HCT116 (cell line): ENCODE measurements around the gene EMX1. TPM values are rescaled to one million over a fixed set of nuclear protein-coding genes. Genes with fewer than 3 reads are reported as not detected.
A peak's percentile ranks its signal among the peaks of the same experiment; 100 is the strongest.

Source experiments
- ATAC-seq: fragments of 200-7000 bp; cut with Tn5 transposase; 2 replicates; pipeline ENCODE4 v1.9.1; 2020; ENCODE audit warnings: mild to moderate bottlenecking, moderate library complexity
- BruUV-seq: library from RNA; stranded (reverse); fragments of 400-500 nt; replicated peaks from 2 replicates; lab custom pipeline; 2021; lab: Mats Ljungman, UMichigan
- CTCF ChIA-PET: fragments of 300-600 bp; sonication (Branson Sonifier 250); formaldehyde crosslinking; loops from one replicate; lab custom pipeline; 2021; ENCODE audit warnings: antibody characterized with exemption; lab: Charles Lee
- POLR2A ChIA-PET: fragments of 300-600, 350-600 bp; sonication (Branson Sonifier 250); formaldehyde crosslinking; loops from one replicate; lab custom pipeline; 2021; ENCODE audit warnings: antibody characterized with exemption; lab: Charles Lee
- RAD21 ChIA-PET, 2 experiments: fragments of 300-600 bp; sonication (Branson Sonifier 250); formaldehyde crosslinking; loops; one replicate each; lab custom pipeline; 2023; ENCODE audit warnings: low total read pairs in 2 of 2; ENCODE audit not compliant: uncharacterized antibody in 2 of 2, unreplicated experiment in 2 of 2, low non-redundant PET in 1 of 2; lab: Charles Lee
- DNase-seq: peaks from one replicate; pipeline ENCODE4 v3.0.0-alpha.2; 2010; ENCODE audit warnings: low read depth, low spot score
- H2AFZ ChIP-seq: fragments of 200-600 bp; shearing (Covaris generic), sonication (generic); 2 replicates; pipeline ENCODE4 v1.6.1; 2017; ENCODE audit warnings: low read depth, mixed run types, mixed read lengths, antibody characterized with exemption, low read length; ENCODE audit not compliant: poor library complexity, severe bottlenecking
- H3K27ac ChIP-seq: 2 replicates; pipeline ENCODE4 v1.5.1; 2012; ENCODE audit warnings: low read depth, low read length
- H3K27me3 ChIP-seq: fragments of 200-600 bp; sonication (generic); 2 replicates; pipeline ENCODE4 v1.6.1; 2016; ENCODE audit warnings: mixed run types, low read length, mixed read lengths; ENCODE audit not compliant: insufficient read depth
- H3K36me3 ChIP-seq, 2 experiments: fragments of 200-500 bp in 1 of 2; fragments of 200-600 bp in 1 of 2; sonication (Bioruptor generic) in 1 of 2; sonication (generic) in 1 of 2; 2 replicates each; pipeline versions ENCODE4 v1.5.1 to v1.6.1; 2014 to 2016; ENCODE audit warnings: low read length in 2 of 2, inconsistent platforms in 1 of 2, mixed read lengths in 1 of 2, mixed run types in 1 of 2; ENCODE audit not compliant: insufficient read depth in 2 of 2, control insufficient read depth in 1 of 2
- H3K4me1 ChIP-seq, 2 experiments: fragments of 200-600 bp in 1 of 2; sonication (generic) in 1 of 2; 2 replicates each; pipeline versions ENCODE4 v1.5.1 to v1.6.1; 2012 to 2017; ENCODE audit warnings: low read length in 2 of 2, inconsistent platforms in 1 of 2, mild to moderate bottlenecking in 1 of 2, mixed read lengths in 1 of 2, mixed run types in 1 of 2, moderate library complexity in 1 of 2; ENCODE audit not compliant: insufficient read depth in 2 of 2, control insufficient read depth in 1 of 2
- H3K4me2 ChIP-seq: fragments of 200-600 bp; sonication (generic); 2 replicates; pipeline ENCODE4 v1.6.1; 2017; ENCODE audit warnings: mixed run types, low read length, mixed read lengths
- H3K4me3 ChIP-seq, 2 experiments: fragments of 200-600 bp in 1 of 2; sonication (generic) in 1 of 2; replicated peaks in 1 of 2; 2 replicates each; pipeline ENCODE4 v1.5.1; 2011 to 2016; ENCODE audit warnings: low read length in 2 of 2, control low read depth in 1 of 2, low read depth in 1 of 2, mild to moderate bottlenecking in 1 of 2, mixed read lengths in 1 of 2, mixed run types in 1 of 2
- H3K79me2 ChIP-seq: fragments of 200-600 bp; sonication (generic); 2 replicates; pipeline ENCODE4 v1.6.1; 2017; ENCODE audit warnings: mild to moderate bottlenecking, mixed run types, low read length, moderate library complexity, mixed read lengths; ENCODE audit not compliant: insufficient read depth
- H3K9ac ChIP-seq: fragments of 200-600 bp; sonication (generic); 2 replicates; pipeline ENCODE4 v1.6.1; 2016; ENCODE audit warnings: low read length, mixed read lengths
- H3K9me2 ChIP-seq: fragments of 200-600 bp; sonication (generic), shearing (Covaris generic); 2 replicates; pipeline ENCODE4 v1.6.1; 2017; ENCODE audit warnings: mixed run types, mild to moderate bottlenecking, moderate library complexity; ENCODE audit not compliant: insufficient read depth
- H3K9me3 ChIP-seq, 2 experiments: fragments of 200-500 bp in 1 of 2; fragments of 200-600 bp in 1 of 2; sonication (Bioruptor generic) in 1 of 2; sonication (generic) in 1 of 2; 2 replicates each; pipeline ENCODE4 v1.6.1; 2014 to 2017; ENCODE audit warnings: low read length in 2 of 2, mixed read lengths in 2 of 2, inconsistent platforms in 1 of 2, low read depth in 1 of 2, mild to moderate bottlenecking in 1 of 2, mixed run types in 1 of 2, moderate library complexity in 1 of 2; ENCODE audit not compliant: control insufficient read depth in 1 of 2, insufficient read depth in 1 of 2
- H4K20me1 ChIP-seq: fragments of 200-600 bp; sonication (generic), shearing (Covaris generic); 2 replicates; pipeline ENCODE4 v1.6.1; 2017; ENCODE audit warnings: mixed run types, mild to moderate bottlenecking, moderate library complexity; ENCODE audit not compliant: insufficient read depth
- CEBPB ChIP-seq: IDR thresholded peaks from 2 replicates; pipeline ENCODE4 v1.6.1; 2012; ENCODE audit warnings: low read depth
- EGR1 ChIP-seq: IDR thresholded peaks from 2 replicates; pipeline ENCODE4 v1.6.1; 2012; ENCODE audit warnings: low read depth
- EZH2phosphoT487 ChIP-seq: fragments of 200-600 bp; IDR thresholded peaks from 2 replicates; pipeline ENCODE4 v1.6.1; 2018; ENCODE audit warnings: antibody characterized with exemption, borderline replicate concordance
- POLR2A ChIP-seq: IDR thresholded peaks from 2 replicates; pipeline ENCODE4 v1.7.0; 2011; ENCODE audit warnings: borderline replicate concordance; ENCODE audit not compliant: insufficient read depth, insufficient read length; ENCODE audit errors: extremely low read depth
- SIN3A ChIP-seq: IDR thresholded peaks from 2 replicates; pipeline ENCODE4 v1.6.1; 2012; ENCODE audit warnings: low read depth
- SRF ChIP-seq: IDR thresholded peaks from 2 replicates; pipeline ENCODE4 v1.6.1; 2012; ENCODE audit warnings: low read depth
- YY1 ChIP-seq: IDR thresholded peaks from 2 replicates; pipeline ENCODE4 v1.6.1; 2011; ENCODE audit warnings: low read length, low read depth, moderate library complexity, mild to moderate bottlenecking; ENCODE audit not compliant: insufficient replicate concordance; ENCODE audit errors: extremely low read depth
- ZBTB33 ChIP-seq: IDR thresholded peaks from 2 replicates; pipeline ENCODE4 v1.6.1; 2011; ENCODE audit warnings: mild to moderate bottlenecking, low read length, moderate library complexity; ENCODE audit not compliant: insufficient replicate concordance; ENCODE audit errors: extremely low read depth
- ZFX ChIP-seq: fragments of 450-650 bp; IDR thresholded peaks from 2 replicates; pipeline ENCODE4 v1.6.1; 2017
- intact Hi-C: fragments of 100-400 bp; cut with micrococcal nuclease; formaldehyde crosslinking; loops from 2 replicates; pipeline ENCODE4 v1.10.0; 2022
- total RNA-seq: library from RNA; stranded (reverse); gene quantifications from one replicate; pipeline ENCODE4 v1.2.1, GENCODE V29; 2021; ENCODE audit not compliant: unreplicated experiment
- TF ChIP-seq, protein P1 (sequence below): IDR thresholded peaks from 2 replicates; pipeline ENCODE4 v1.6.1; 2012

The EMX1 gene
- total RNA-seq, 1 experiment from 2014 or later: 3.1 TPM

- TF ChIP-seq CEBPB (no peak), EZH2phosphoT487 (no peak), YY1 (no peak)
Measured at GRCh38 chr2:72971036-72971435, 53.7 kb downstream of the EMX1 start (continued).

- H3K4me1 ChIP-seq: no peaks in the 10 kb centered on the region
- no peaks in the 10 kb centered on the region for H3K27me3 ChIP-seq
- no peak overlapping the region for H3K27ac ChIP-seq
- intact Hi-C loops: loop anchor here (1.0 kb wide), 1 partner anchor 80 kb away; no protein-coding TSS in a partner anchor
- H3K79me2 ChIP-seq: no peaks in the 10 kb centered on the region
- H3K4me2 ChIP-seq: no peak overlapping the region
- no peaks in the 10 kb centered on the region for H4K20me1 ChIP-seq
- H3K9me2 ChIP-seq: no peaks in the 10 kb centered on the region
- no peaks in the 10 kb centered on the region for H3K9me3 ChIP-seq
- POLR2A ChIA-PET: no interaction called here
- no TSS peak for BruUV-seq
- no peak for ATAC-seq
- CTCF ChIA-PET: interaction anchor here (1.2 to 1.4 kb wide), 3 partner anchors 77 to 184 kb away, joined by 5 to 28 read pairs (median 6); no protein-coding TSS in a partner anchor
- H3K36me3 ChIP-seq: no peaks in the 10 kb centered on the region
- DNase-seq: no peak
- RAD21 ChIA-PET: interaction anchor here (1.5 to 1.6 kb wide), 2 partner anchors 79 kb away, joined by 9 to 11 read pairs; no protein-coding TSS in a partner anchor
- no peak for TF ChIP-seq ZFX
- no peak for TF ChIP-seq SRF
- no peak for TF ChIP-seq YY1
- no peak for TF ChIP-seq EGR1
- no peak for TF ChIP-seq SIN3A
- no peak overlapping the region for H3K9ac ChIP-seq
- H3K4me3 ChIP-seq: no peak overlapping the region
- no peak overlapping the region for H2AFZ ChIP-seq
Measured at GRCh38 chr2:72972352-72973136, 55.2 kb downstream of the EMX1 start.

GRCh38 chr2:72973137-72973535 lies 55.8 kb downstream of the EMX1 start:
- DNase-seq: no peak
- TF ChIP-seq, protein P1, sequence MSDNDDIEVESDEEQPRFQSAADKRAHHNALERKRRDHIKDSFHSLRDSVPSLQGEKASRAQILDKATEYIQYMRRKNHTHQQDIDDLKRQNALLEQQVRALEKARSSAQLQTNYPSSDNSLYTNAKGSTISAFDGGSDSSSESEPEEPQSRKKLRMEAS: no peak
- TF ChIP-seq POLR2A (no peak), ZFX (no peak), ZBTB33 (no peak)
- no peak overlapping the region for H3K27ac ChIP-seq
- H3K9me3 ChIP-seq: no peaks in the 10 kb centered on the region
- peak; percentile 13; the same call in 1 of the 2 replicates for ATAC-seq
- ChIA-PET CTCF (interaction anchor here (0.8 to 1.9 kb wide), 11 partner anchors 10 to 204 kb away, joined by 3 to 28 read pairs (median 5); partner anchors contain the start of gene SPR), POLR2A (no interaction called here), RAD21 (interaction anchor here (1.5 to 1.6 kb wide), 2 partner anchors 80 kb away, joined by 9 to 11 read pairs; no protein-coding TSS in a partner anchor)
- H3K4me2 ChIP-seq: no peak overlapping the region
- H3K9ac ChIP-seq: no peak overlapping the region
- no peaks in the 10 kb centered on the region for H3K4me1 ChIP-seq
- BruUV-seq: no TSS peak
- H3K36me3 ChIP-seq: no peaks in the 10 kb centered on the region
- no peaks in the 10 kb centered on the region for H3K27me3 ChIP-seq
- H4K20me1 ChIP-seq: no peaks in the 10 kb centered on the region
- no peak overlapping the region for H3K4me3 ChIP-seq
- H2AFZ ChIP-seq: no peak overlapping the region
- intact Hi-C loops: loop anchor here (1.0 kb wide), 1 partner anchor 81 kb away; no protein-coding TSS in a partner anchor
- H3K9me2 ChIP-seq: no peaks in the 10 kb centered on the region
- no peaks in the 10 kb centered on the region for H3K79me2 ChIP-seq
